Caco-2 (cell line): ENCODE results near the gene MCU. TPM values are rescaled to one million over a fixed set of nuclear protein-coding genes. Genes with fewer than 3 reads are reported as not detected.

Experiments used
- BruUV-seq: library from RNA; stranded (reverse); fragments of 400-500 nt; replicated peaks from 2 replicates; lab custom pipeline; 2021; lab: Mats Ljungman, UMichigan
- CTCF ChIA-PET: fragments of 300-600 bp; sonication (Branson Sonifier 250); formaldehyde crosslinking; loops from one replicate; lab custom pipeline; 2022; ENCODE audit warnings: antibody characterized with exemption; lab: Charles Lee
- POLR2A ChIA-PET: fragments of 300-600 bp; sonication (Branson Sonifier 250); formaldehyde crosslinking; loops from one replicate; lab custom pipeline; 2022; ENCODE audit warnings: antibody characterized with exemption; lab: Charles Lee
- DNase-seq, 2 experiments: peaks; one replicate each; pipeline versions ENCODE4 v3.0.0 to v3.0.0-alpha.2; 2020 to 2022
- H3K27me3 ChIP-seq: replicated peaks from 2 replicates; pipeline ENCODE4 v1.6.0; 2011; ENCODE audit warnings: low read length; ENCODE audit not compliant: control insufficient read depth, insufficient read depth
- H3K36me3 ChIP-seq: 2 replicates; pipeline ENCODE4 v1.5.1; 2011; ENCODE audit warnings: low read length; ENCODE audit not compliant: control insufficient read depth, insufficient read depth
- H3K4me1 ChIP-seq: fragments of 250-450 bp; sonication (Bioruptor Pico); 2 replicates; pipeline ENCODE4 v1.5.1; 2020; ENCODE audit warnings: mild to moderate bottlenecking
- H3K4me3 ChIP-seq: 2 replicates; pipeline ENCODE4 v1.5.1; 2011; ENCODE audit warnings: low read depth, mild to moderate bottlenecking, control low read depth, low read length
- H3K9me3 ChIP-seq: fragments of 250-450 bp; sonication (Bioruptor Pico); 2 replicates; pipeline ENCODE4 v1.5.1; 2020; ENCODE audit warnings: mild to moderate bottlenecking, moderate library complexity
- H3K27ac Mint-ChIP-seq: one replicate; pipeline ENCODE4 v1.8.0; 2022; ENCODE audit warnings: mixed read lengths; ENCODE audit not compliant: unreplicated experiment
- H3K27me3 Mint-ChIP-seq: one replicate; pipeline ENCODE4 v1.8.0; 2022; ENCODE audit warnings: mixed read lengths; ENCODE audit not compliant: insufficient read depth, unreplicated experiment
- H3K36me3 Mint-ChIP-seq: one replicate; pipeline ENCODE4 v1.8.0; 2022; ENCODE audit warnings: mild to moderate bottlenecking, mixed read lengths; ENCODE audit not compliant: insufficient read depth, unreplicated experiment
- H3K4me1 Mint-ChIP-seq: one replicate; pipeline ENCODE4 v1.8.0; 2022; ENCODE audit warnings: low read depth, mixed read lengths; ENCODE audit not compliant: unreplicated experiment
- H3K4me3 Mint-ChIP-seq: one replicate; pipeline ENCODE4 v1.8.0; 2022; ENCODE audit warnings: mild to moderate bottlenecking, moderate library complexity, mixed read lengths; ENCODE audit not compliant: unreplicated experiment
- H3K9me3 Mint-ChIP-seq: one replicate; pipeline ENCODE4 v1.8.0; 2022; ENCODE audit warnings: mixed read lengths; ENCODE audit not compliant: unreplicated experiment
- CTCF ChIP-seq, 2 experiments: fragments of 200-600 bp in 1 of 2; IDR thresholded peaks; 1 replicate in 1 of 2; 2 replicates in 1 of 2; pipeline versions ENCODE4 v1.5.1 to v1.8.0; 2011 to 2022; ENCODE audit warnings: antibody characterized with exemption in 1 of 2, control low read depth in 1 of 2, inconsistent platforms in 1 of 2, low read depth in 1 of 2, low read length in 1 of 2, mild to moderate bottlenecking in 1 of 2, moderate library complexity in 1 of 2; ENCODE audit not compliant: insufficient read depth in 1 of 2, severe bottlenecking in 1 of 2, unreplicated experiment in 1 of 2
- intact Hi-C: fragments of 100-400 bp; cut with micrococcal nuclease; formaldehyde crosslinking; loops from one replicate; pipeline ENCODE4 v1.10.0; 2022; ENCODE audit not compliant: unreplicated experiment
- microRNA-seq: library from miRNA; unstranded; fragments of <30 nt; microRNA quantifications from one replicate; pipeline ENCODE4 v1.2.0, GENCODE V29; 2022
- total RNA-seq: library from RNA; stranded (reverse); gene quantifications from 2 replicates; pipeline ENCODE4 v1.2.3, GENCODE V29; 2022

Gene MCU
- total RNA-seq, 1 experiment from 2014 or later, result 62.5 TPM

- Histone ChIP-seq H3K4me3 (no peak overlapping the region), H3K36me3 (peaks cover 2% of the 10 kb centered on the region), H3K27me3 (no peaks in the 10 kb centered on the region), H3K9me3 (no peaks in the 10 kb centered on the region), H3K4me1 (no peaks in the 10 kb centered on the region)
- no peak for DNase-seq
- ChIA-PET POLR2A (no interaction called here), CTCF (interaction anchor here (0.6 kb wide), 1 partner anchor 320 kb away, joined by 3 read pairs; no protein-coding TSS in a partner anchor)
- Mint-ChIP-seq H3K9me3 (no peaks in the 10 kb centered on the region), H3K27ac (no peak overlapping the region), H3K36me3 (no peaks in the 10 kb centered on the region), H3K27me3 (no peaks in the 10 kb centered on the region), H3K4me3 (no peak overlapping the region), H3K4me1 (no peaks in the 10 kb centered on the region)
- no peak for TF ChIP-seq CTCF (IDR thresholded peaks at IDR 0.05; ENCODE audit: insufficient read depth in 1 of 2, low read depth in 1 of 2, low read length in 1 of 2, severe bottlenecking in 1 of 2, unreplicated experiment in 1 of 2)
- intact Hi-C loops, result no loop called here
- no TSS peak for BruUV-seq
Observed at GRCh38 chr10:72930276-72930675, 238.3 kb downstream of the MCU start.

GRCh38 chr10:72932259-72933015 lies 240.5 kb downstream of the MCU start:
- no peaks in the 10 kb centered on the region for H3K4me1 ChIP-seq
- TF ChIP-seq CTCF (IDR thresholded peaks at IDR 0.05; ENCODE audit: insufficient read depth in 1 of 2, low read depth in 1 of 2, low read length in 1 of 2, severe bottlenecking in 1 of 2, unreplicated experiment in 1 of 2), result no peak
- H3K9me3 ChIP-seq, result no peaks in the 10 kb centered on the region
- H3K9me3 Mint-ChIP-seq, result no peaks in the 10 kb centered on the region
- H3K36me3 Mint-ChIP-seq, result no peaks in the 10 kb centered on the region
- H3K27me3 Mint-ChIP-seq, result no peaks in the 10 kb centered on the region
- DNase-seq, result no peak
- no peak overlapping the region for H3K27ac Mint-ChIP-seq
- CTCF ChIA-PET, result no interaction called here
- peaks cover 3% of the 10 kb centered on the region for H3K36me3 ChIP-seq
- no peaks in the 10 kb centered on the region for H3K27me3 ChIP-seq
- POLR2A ChIA-PET, result no interaction called here
- BruUV-seq, result no TSS peak
- H3K4me1 Mint-ChIP-seq, result no peaks in the 10 kb centered on the region
- no peak overlapping the region for H3K4me3 ChIP-seq
- H3K4me3 Mint-ChIP-seq, result no peak overlapping the region
- intact Hi-C loops, result no loop called here

- no peak for TF ChIP-seq CTCF (IDR thresholded peaks at IDR 0.05; ENCODE audit: insufficient read depth in 1 of 2, low read depth in 1 of 2, low read length in 1 of 2, severe bottlenecking in 1 of 2, unreplicated experiment in 1 of 2)
- H3K36me3 Mint-ChIP-seq, result no peaks in the 10 kb centered on the region
- Histone ChIP-seq H3K36me3 (peaks cover 3% of the 10 kb centered on the region), H3K4me1 (no peaks in the 10 kb centered on the region), H3K9me3 (no peaks in the 10 kb centered on the region), H3K4me3 (no peak overlapping the region), H3K27me3 (no peaks in the 10 kb centered on the region)
- CTCF ChIA-PET, result no interaction called here
- POLR2A ChIA-PET, result interaction anchor here (0.6 kb wide), 1 partner anchor 809 kb away, joined by 5 read pairs; no protein-coding TSS in a partner anchor
- H3K4me1 Mint-ChIP-seq, result no peaks in the 10 kb centered on the region
- no peaks in the 10 kb centered on the region for H3K9me3 Mint-ChIP-seq
- BruUV-seq, result no TSS peak
- intact Hi-C loops, result no loop called here
- DNase-seq, result no peak
- no peak overlapping the region for H3K27ac Mint-ChIP-seq
- no peaks in the 10 kb centered on the region for H3K27me3 Mint-ChIP-seq
- H3K4me3 Mint-ChIP-seq, result no peak overlapping the region
Observed at GRCh38 chr10:72935361-72935760, 243.4 kb downstream of the MCU start.

Small RNA genes within 50 kb of the gene (microRNA-seq; reads per million reads assigned to microRNA genes)
- 1.5 reads per million for gene MIR4676

Other genes starting within 250 kb of the MCU start
- 68.8 and 83.2 TPM in 2 replicates for gene MICU1, start 66.1 kb upstream of the MCU start, total RNA-seq
- gene OIT3, start 201.6 kb downstream of the MCU start, total RNA-seq, result not detected in 2 replicates